ENCODE measurements around the gene POR. TPM values are rescaled to one million over a fixed set of nuclear protein-coding genes. Genes with fewer than 3 reads are reported as not detected.

POR gene
- total RNA-seq, 1 experiment from 2014 or later: 45.1 TPM

DNA sequence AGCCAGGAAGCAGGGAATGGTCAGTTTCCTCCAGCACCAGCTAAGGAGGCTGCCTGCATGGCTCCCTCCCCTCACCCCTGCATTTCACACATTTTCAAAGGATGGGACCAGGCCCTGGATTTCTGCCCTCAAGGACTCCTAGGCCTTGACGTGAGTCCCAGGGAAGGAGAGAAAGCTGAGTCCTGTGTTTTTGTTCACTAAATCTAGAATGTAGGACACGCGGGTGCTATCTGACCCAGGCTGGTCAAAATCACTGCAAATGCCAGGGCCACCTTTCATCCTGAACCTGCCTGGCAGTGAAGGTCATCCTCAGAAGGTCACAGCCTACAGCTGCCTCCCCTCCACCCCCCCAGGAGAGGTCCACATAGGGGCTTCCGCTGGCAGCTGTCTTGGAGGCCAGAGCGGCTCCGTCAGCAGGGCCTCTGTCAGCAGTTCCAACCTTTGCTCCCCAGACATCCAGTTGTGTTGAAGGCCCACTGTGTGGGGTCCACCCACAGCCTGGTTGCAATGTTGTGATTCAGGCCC is 18.1 kb upstream of the POR start:
- H3K4me3 Mint-ChIP-seq (ENCODE audit: unreplicated experiment): no peak overlapping the region
- H3K9me3 Mint-ChIP-seq (ENCODE audit: unreplicated experiment): no peaks in the 10 kb centered on the region
- no TSS peak for BruUV-seq (replicated peaks)
- H3K27me3 Mint-ChIP-seq (ENCODE audit: insufficient read depth, unreplicated experiment): no peaks in the 10 kb centered on the region
- DNase-seq (ENCODE audit: unreplicated experiment): no peak
- intact Hi-C loops (cut with micrococcal nuclease): no loop called here
- H3K27ac Mint-ChIP-seq (ENCODE audit: low read depth, unreplicated experiment): no peak overlapping the region
- ChIA-PET CTCF (interaction anchor here (1.1 kb wide), 1 partner anchor 32 kb away, joined by 4 read pairs; no protein-coding TSS in a partner anchor), POLR2A (no interaction called here)
- TF ChIP-seq, protein P1, sequence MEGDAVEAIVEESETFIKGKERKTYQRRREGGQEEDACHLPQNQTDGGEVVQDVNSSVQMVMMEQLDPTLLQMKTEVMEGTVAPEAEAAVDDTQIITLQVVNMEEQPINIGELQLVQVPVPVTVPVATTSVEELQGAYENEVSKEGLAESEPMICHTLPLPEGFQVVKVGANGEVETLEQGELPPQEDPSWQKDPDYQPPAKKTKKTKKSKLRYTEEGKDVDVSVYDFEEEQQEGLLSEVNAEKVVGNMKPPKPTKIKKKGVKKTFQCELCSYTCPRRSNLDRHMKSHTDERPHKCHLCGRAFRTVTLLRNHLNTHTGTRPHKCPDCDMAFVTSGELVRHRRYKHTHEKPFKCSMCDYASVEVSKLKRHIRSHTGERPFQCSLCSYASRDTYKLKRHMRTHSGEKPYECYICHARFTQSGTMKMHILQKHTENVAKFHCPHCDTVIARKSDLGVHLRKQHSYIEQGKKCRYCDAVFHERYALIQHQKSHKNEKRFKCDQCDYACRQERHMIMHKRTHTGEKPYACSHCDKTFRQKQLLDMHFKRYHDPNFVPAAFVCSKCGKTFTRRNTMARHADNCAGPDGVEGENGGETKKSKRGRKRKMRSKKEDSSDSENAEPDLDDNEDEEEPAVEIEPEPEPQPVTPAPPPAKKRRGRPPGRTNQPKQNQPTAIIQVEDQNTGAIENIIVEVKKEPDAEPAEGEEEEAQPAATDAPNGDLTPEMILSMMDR (IDR thresholded peaks at IDR 0.05; ENCODE audit: unreplicated experiment): no peak
- peaks cover 7% of the 10 kb centered on the region for H3K4me1 Mint-ChIP-seq (ENCODE audit: insufficient read depth, unreplicated experiment)
- H3K36me3 Mint-ChIP-seq (ENCODE audit: insufficient read depth, unreplicated experiment): peaks cover 6% of the 10 kb centered on the region

DNA sequence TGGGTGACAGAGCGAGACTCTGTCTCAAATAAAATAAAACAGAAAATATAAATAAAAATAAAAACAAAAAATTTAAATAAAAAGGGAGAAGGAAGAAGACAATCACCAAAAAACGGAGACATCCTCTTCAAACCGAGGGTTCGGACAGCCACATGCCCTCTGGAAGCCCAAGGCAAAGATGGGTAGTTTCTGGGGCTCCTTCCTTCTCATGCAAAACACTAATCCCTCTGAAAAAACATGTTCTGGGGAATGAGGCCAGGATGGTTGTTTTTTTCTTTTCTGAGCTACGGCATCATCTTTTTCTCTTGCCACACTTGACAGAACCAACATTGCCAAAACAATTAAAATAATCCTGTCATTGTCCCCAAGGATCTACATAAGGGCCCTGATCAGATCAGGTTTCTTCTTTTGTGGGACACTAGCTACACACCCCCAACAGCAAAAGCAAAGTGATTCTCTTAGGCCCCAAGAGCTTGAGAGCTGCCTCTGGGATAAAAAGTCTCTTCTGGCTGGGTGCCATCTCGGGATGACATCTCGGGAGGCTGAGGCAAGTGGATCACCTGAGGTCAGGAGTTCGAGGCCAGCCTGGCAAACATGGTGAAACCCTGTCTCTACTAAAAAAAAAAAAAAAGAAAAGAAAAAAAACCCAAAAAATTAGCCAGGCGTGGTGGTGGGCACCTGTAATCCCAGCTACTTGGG is 14.2 kb upstream of the POR start:
- no peak for DNase-seq (ENCODE audit: unreplicated experiment)
- Mint-ChIP-seq H3K4me1 (ENCODE audit: insufficient read depth, unreplicated experiment) (peaks cover 2% of the 10 kb centered on the region), H3K36me3 (ENCODE audit: insufficient read depth, unreplicated experiment) (no peaks in the 10 kb centered on the region), H3K4me3 (ENCODE audit: unreplicated experiment) (no peak overlapping the region), H3K27me3 (ENCODE audit: insufficient read depth, unreplicated experiment) (no peaks in the 10 kb centered on the region), H3K9me3 (ENCODE audit: unreplicated experiment) (no peaks in the 10 kb centered on the region), H3K27ac (ENCODE audit: low read depth, unreplicated experiment) (no peak overlapping the region)
- CTCF ChIA-PET: interaction anchor here (0.7 to 1.4 kb wide), 2 partner anchors 14 to 18 kb away, joined by 3 to 4 read pairs; no protein-coding TSS in a partner anchor
- intact Hi-C loops (cut with micrococcal nuclease): no loop called here
- POLR2A ChIA-PET: interaction anchor here (0.9 kb wide), 1 partner anchor 20 kb away, joined by 3 read pairs; no protein-coding TSS in a partner anchor
- no TSS peak for BruUV-seq (replicated peaks)
- TF ChIP-seq, protein P1 (IDR thresholded peaks at IDR 0.05; ENCODE audit: unreplicated experiment): no peak

DNA sequence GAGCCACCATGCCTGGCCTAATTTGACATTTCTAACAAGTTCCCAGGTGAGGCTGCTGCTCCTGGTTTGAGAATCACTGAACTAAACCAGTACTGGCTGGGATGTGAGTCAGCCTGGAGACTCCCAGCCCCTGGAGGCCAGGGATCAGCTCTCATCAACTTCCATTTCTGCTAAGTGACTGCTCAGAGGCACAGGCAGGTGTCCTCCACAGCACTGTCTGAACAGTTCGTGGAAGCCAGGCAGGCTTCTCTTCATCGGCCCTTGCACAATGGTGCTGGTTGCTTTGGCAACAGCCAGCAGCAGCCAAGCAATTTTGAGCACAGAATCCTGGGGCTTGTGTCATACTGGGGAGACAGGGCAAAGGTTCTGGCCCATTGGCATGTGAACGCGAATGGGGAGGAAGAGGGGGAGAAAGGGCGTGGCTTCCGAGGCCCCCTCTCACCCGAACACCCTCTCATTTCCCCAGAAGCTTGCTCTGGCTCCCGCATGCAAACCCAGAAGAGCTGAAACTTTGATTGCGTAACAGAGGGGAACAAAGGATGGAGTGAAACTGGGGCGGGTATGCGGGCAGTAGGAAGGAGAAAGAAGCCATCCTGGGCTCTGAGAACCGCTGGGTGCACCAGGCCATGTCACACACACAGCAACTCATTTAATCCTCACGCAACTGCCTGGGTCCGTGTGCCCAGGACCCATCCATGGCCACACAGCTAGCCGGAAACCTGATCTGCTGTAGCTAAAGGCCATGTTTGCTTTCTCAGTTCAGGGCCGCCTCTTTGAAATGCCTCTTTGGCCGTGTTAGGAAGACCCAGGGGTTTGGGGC is 9.0 kb upstream of the POR start:
- peaks cover 7% of the 10 kb centered on the region for H3K4me1 Mint-ChIP-seq (ENCODE audit: insufficient read depth, unreplicated experiment)
- H3K27me3 Mint-ChIP-seq (ENCODE audit: insufficient read depth, unreplicated experiment): no peaks in the 10 kb centered on the region
- H3K36me3 Mint-ChIP-seq (ENCODE audit: insufficient read depth, unreplicated experiment): no peaks in the 10 kb centered on the region
- intact Hi-C loops (cut with micrococcal nuclease): no loop called here
- peak overlapping the region; percentile 27 for H3K27ac Mint-ChIP-seq (ENCODE audit: low read depth, unreplicated experiment)
- no TSS peak for BruUV-seq (replicated peaks)
- TF ChIP-seq, protein P1 (IDR thresholded peaks at IDR 0.05; ENCODE audit: unreplicated experiment): no peak
- POLR2A ChIA-PET: interaction anchor here (0.6 to 2.8 kb wide), 5 partner anchors 9 to 143 kb away, joined by 3 to 23 read pairs (median 5); partner anchors contain the start of genes POR and RHBDD2
- peak; percentile 85 for DNase-seq (ENCODE audit: unreplicated experiment)
- CTCF ChIA-PET: interaction anchor here (0.5 to 0.6 kb wide), 2 partner anchors 30 to 54 kb away, joined by 4 read pairs; no protein-coding TSS in a partner anchor
- no peak overlapping the region for H3K4me3 Mint-ChIP-seq (ENCODE audit: unreplicated experiment)
- no peaks in the 10 kb centered on the region for H3K9me3 Mint-ChIP-seq (ENCODE audit: unreplicated experiment)
